Epithelial cell of esophagus (primary cell): Measurements from ENCODE around the gene ABL2.

ENCODE experiments used
- DNase-seq: peaks from one replicate; pipeline ENCODE4 v3.0.0; 2010; ENCODE audit warnings: low read depth
- H3K4me3 ChIP-seq: 2 replicates; pipeline ENCODE4 v1.5.1; 2011; ENCODE audit warnings: mild to moderate bottlenecking, low read length, control low read depth
- TF ChIP-seq, protein P1 (sequence below): IDR thresholded peaks from 2 replicates; pipeline ENCODE4 v1.5.1; 2011; ENCODE audit warnings: low read depth, mild to moderate bottlenecking, low read length, control low read depth, inconsistent platforms; ENCODE audit not compliant: insufficient read depth; ENCODE audit errors: missing control alignments

The ABL2 gene

DNA sequence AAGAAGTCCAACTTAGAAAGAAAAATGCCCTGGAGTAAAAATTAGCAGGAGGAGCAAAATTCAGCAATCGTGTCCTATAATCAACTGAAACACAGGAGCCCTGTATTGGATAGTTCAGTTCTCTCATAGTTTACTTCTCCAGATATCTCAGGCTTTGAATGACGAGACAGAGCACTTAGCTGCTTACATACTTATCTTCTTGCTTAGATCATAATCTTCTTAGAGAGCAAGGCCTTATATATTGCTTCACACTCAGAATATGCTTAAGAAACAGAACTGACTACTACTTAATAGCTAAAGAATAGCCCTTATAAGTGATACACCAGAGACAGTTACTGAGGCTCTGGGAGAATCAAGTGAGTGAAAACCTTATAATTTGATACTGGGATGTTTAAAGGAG lies 108.7 kb downstream of the ABL2 start:
- no peak for DNase-seq
- H3K4me3 ChIP-seq, result no peak overlapping the region
- TF ChIP-seq, protein P1, sequence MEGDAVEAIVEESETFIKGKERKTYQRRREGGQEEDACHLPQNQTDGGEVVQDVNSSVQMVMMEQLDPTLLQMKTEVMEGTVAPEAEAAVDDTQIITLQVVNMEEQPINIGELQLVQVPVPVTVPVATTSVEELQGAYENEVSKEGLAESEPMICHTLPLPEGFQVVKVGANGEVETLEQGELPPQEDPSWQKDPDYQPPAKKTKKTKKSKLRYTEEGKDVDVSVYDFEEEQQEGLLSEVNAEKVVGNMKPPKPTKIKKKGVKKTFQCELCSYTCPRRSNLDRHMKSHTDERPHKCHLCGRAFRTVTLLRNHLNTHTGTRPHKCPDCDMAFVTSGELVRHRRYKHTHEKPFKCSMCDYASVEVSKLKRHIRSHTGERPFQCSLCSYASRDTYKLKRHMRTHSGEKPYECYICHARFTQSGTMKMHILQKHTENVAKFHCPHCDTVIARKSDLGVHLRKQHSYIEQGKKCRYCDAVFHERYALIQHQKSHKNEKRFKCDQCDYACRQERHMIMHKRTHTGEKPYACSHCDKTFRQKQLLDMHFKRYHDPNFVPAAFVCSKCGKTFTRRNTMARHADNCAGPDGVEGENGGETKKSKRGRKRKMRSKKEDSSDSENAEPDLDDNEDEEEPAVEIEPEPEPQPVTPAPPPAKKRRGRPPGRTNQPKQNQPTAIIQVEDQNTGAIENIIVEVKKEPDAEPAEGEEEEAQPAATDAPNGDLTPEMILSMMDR, result no peak

DNA sequence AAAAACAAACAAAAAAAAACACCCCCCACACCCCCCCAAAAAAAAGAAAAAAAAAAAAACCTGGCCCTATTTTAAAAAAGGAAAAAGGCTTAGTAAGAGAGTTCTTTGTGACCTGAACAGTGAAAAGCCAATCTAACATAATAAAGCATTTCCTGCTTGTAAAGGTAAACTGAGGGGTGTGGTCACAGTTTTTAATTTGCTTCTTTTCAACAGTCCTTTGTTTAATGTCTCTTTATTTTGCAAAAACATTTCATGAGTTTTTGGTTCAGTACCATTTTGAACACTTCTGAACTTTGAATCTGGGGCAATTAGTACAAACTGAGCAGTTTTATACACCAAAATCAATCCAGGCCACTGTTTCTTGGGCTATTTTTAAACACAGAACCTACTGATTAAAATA lies 110.0 kb downstream of the ABL2 start:
- DNase-seq, result no peak
- no peak overlapping the region for H3K4me3 ChIP-seq
- TF ChIP-seq, protein P1, result no peak

DNA sequence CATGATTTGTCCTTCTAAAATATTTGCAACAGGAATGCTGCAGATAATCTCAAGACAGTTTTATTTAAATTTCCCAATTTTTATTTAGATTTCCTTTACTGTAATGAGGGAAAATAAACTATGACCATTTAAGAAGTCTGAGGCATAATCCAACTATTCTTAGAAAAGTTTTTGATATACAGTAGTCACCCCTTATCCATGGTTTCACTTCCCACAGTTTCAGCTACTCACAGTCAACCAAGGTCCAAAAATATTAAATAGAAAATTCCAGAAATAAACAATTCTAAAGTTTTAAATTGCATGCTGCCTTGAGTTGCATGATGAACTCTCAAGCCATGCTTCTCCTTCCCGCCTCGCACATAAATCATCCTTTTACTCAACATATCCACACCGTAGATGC lies 114.3 kb downstream of the ABL2 start:
- DNase-seq, result no peak
- TF ChIP-seq, protein P1, result no peak

DNA sequence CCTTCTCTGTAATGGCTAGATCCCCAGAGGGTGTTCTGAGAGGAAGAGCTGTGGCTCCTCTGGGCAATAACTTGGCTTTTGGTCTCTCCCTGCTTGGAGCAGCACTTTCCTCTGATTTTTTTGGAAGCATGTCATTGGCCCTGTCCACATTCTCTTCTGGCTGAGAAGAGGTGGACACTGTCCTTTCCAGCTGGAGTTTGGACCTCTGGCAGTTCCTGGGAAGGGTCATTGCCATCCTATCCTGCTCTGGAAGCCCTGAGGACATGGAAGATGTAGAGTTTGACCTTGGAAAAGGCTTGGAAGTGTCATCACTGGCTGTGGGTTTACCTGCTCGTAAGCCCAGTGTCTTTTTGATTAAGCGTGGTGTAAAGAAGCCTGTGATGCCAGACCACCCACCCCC lies 120.8 kb downstream of the ABL2 start:
- DNase-seq, result no peak
- TF ChIP-seq, protein P1, result no peak

More for the DNA sequence above, 114.3 kb downstream of the ABL2 start:
- no peak overlapping the region for H3K4me3 ChIP-seq

DNA sequence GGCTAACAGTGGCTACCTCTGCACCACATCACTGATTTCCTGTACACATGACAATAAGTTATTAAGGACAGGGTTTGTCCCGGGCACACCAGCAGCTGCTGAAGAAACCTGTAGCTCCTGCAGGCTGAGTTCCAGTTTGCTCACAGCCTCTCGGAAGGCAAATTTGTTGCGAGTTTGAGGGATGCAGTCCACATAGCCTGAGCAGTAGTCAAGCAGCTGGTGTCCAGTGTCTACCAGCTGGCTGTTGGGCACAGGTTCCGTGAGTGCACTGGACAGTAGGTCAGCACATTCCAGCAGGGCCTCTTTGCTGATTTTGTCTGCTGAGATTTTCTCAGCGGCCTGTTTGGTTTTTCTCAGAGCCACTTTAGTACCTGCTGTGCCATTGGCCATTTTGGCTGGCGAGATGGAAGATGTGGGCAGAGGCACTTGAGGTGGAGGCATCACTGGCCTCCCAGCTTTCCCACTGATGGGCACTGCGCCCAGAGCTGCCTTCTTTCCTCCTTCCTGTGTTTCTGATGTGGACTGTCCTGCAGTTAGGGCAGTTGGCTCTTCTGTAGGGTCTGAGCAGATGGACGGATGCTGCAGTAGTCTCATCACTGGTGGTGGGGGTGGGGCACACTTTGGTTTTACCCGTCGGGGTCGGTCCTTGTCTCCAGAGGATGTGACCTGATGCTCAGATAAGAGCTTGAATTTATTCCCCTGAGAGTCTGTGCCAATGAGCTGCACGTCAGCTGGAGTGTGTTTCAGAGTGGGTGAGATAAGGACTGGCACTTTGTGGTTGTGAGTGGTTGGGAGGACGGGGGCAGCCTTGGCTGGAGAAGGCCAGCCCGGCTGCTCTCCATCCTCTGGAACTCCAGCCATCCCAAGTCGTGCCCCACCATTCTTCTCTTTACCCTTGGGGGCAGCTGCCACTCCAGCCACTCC lies 121.5 kb downstream of the ABL2 start:
- no peak for DNase-seq
- H3K4me3 ChIP-seq, result no peak overlapping the region
- TF ChIP-seq, protein P1, result no peak

More for the DNA sequence above, 120.8 kb downstream of the ABL2 start:
- H3K4me3 ChIP-seq, result no peak overlapping the region

DNA sequence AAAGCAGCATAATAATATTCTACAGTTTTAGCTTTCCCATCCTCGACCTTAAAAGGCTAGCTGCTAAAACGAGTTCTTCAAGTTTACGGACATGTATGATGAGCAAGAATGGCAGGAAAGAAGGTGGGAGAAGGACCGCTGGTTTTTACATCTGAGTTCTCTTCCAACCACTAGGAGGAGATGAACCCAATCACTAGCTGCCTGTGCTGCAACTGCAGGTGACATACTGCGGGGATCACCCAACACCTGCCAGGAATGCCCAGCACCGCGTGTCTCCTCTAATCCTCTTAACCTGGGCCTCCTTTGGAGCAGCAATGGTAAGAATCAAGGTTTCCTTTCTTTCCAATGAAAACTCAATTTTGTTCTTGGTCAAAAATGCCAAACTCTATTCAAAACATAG lies 124.1 kb downstream of the ABL2 start:
- TF ChIP-seq, protein P1, result peak; percentile 78

More for the DNA sequence above, 124.1 kb downstream of the ABL2 start:
- H3K4me3 ChIP-seq, result no peak overlapping the region
- DNase-seq, result peak; percentile 81
